Measurements from ENCODE around the gene TNRC18.

DNA sequence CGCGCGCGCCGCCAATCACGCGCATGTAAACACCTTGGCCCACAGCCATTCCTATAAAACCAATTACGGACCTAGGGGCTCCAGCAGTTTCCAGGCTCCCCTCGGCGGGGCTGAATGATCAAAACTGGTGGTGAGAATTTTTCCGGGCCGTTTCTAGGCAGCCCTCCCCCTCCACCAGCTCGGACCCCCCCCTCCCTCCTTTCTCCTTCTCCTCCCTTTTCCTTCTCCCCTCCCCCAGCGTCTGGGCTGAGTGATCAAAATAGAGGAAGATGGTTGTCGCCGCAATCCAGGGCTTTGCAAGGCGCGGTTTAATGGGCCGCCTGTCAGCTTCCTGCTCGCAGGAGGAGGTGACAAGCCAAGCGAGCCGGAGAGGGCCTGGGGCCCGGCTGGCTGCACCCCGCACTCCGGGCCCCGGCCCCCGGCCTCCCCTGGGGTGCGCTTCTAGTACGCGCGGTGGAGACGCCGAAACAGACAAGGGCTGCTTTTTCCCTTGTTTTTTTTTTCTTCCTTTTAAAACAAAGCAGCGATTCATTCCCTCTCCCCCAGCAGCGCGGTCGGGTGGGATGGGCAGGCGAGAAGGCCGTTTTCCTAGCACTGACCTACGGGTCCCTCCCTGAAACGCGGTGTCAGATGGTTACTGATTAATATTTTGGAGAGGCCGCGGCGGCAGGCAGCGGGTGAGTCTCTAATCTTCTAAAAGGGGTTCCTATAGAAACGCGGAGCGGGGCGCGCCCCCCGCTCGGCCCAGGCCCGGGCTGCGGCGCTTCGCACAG lies 528 bp upstream of the TNRC18 start:
- TF ChIP-seq, protein P1, sequence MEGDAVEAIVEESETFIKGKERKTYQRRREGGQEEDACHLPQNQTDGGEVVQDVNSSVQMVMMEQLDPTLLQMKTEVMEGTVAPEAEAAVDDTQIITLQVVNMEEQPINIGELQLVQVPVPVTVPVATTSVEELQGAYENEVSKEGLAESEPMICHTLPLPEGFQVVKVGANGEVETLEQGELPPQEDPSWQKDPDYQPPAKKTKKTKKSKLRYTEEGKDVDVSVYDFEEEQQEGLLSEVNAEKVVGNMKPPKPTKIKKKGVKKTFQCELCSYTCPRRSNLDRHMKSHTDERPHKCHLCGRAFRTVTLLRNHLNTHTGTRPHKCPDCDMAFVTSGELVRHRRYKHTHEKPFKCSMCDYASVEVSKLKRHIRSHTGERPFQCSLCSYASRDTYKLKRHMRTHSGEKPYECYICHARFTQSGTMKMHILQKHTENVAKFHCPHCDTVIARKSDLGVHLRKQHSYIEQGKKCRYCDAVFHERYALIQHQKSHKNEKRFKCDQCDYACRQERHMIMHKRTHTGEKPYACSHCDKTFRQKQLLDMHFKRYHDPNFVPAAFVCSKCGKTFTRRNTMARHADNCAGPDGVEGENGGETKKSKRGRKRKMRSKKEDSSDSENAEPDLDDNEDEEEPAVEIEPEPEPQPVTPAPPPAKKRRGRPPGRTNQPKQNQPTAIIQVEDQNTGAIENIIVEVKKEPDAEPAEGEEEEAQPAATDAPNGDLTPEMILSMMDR (IDR thresholded peaks at IDR 0.05; ENCODE audit: poor library complexity), result no peak
- no peak for TF ChIP-seq EZH2phosphoT487 (IDR thresholded peaks at IDR 0.05; ENCODE audit: low read depth, severe bottlenecking, unreplicated experiment)
